GM18508 (cell line): Measurements from ENCODE around the gene FSIP1.
A peak's percentile ranks its signal among the peaks of the same experiment; 100 is the strongest.

Experiments
- ATAC-seq: cut with Tn5 transposase; IDR thresholded peaks from one replicate; pipeline ENCODE4 v1.9.1; 2021; ENCODE audit warnings: moderate number of reproducible peaks; ENCODE audit not compliant: insufficient read depth, unreplicated experiment

The FSIP1 gene

DNA sequence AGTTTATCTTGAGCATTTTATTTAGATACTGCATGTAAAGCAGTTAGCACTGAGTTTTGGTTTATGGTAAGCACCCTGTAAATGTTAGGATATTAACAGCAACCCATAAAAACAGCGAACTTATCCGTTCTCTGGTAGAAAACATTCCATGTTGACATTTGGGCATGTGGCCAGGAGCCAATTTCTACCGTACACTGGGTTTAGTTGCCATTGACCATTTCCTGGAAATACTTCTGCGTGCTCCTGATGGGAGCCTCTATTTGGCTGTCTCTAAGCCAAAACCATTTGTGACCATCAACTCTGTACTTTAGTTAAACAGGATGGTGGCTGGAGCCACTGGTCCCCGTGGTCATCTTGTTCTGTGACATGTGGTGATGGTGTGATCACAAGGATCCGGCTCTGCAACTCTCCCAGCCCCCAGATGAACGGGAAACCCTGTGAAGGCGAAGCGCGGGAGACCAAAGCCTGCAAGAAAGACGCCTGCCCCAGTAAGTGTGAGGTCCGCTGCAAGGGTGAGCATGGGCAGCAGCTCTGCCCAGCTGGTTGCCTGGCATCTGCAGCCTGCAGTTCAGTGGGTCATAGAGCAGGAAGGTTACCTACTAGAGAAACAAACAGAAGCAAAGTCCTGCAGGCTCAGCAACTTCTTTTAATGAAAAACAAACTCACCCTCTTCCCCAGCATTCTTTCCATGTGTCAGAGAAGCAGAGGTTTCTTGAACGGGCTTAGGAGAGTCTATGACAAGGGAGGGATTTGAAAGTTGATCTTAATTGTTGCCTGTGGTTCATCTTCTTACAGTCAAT lies 194.7 kb downstream of the FSIP1 start:
- ATAC-seq: no peak

DNA sequence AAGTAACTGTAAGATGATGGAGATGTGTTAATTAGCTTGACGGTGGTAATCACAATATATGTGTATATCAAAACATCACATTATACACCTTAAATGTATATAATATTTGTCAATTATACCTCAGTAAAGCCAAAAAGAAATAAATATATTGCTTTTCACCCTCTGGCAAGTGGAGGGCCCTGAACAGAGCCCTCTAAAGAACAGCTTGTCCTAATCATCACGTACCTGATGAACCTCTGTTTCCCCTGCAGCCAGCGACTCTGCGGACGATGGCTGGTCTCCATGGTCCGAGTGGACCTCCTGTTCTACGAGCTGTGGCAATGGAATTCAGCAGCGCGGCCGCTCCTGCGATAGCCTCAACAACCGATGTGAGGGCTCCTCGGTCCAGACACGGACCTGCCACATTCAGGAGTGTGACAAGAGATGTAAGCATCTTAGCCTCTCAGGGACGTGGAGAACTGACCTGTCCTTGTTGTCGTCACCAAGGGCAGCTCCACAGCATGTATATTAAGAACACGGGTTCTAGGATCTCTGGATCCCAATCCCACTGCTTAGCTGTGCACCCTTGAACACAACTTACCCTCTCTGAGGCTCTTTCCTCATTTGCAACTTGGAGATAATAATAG lies 195.4 kb downstream of the FSIP1 start:
- no peak for ATAC-seq

DNA sequence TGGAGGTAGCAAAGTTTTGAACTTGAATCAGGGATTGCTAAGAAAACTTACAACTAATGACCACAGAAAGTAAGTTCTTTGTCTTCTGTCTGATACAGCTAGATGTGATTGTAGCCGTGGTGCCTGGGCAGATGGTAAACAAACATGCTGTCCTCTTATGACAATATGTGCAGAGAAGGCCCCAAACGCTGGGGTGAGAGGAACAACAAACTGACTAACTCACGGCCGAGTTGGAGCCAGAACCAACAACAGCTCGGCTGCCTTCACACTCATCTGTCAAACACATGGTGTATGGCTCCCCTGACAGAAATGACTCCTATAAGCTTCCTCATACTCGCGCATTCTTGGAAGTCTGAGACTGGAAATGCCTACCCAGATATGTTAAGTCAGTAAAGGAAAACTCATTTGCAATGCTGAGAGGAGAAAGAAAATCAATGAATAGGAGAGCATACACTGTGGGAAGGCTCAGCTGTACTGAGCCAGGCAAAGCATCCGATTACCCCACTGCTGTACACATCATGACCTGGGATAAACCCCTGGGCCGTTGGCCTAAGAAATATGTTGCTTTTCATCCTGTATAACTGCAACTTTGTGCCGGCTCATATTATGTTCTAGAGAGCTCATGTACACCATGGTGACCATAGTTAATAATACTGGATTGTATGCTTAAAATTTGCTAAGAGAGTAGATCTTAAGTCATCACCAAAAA lies 196.1 kb downstream of the FSIP1 start:
- no peak for ATAC-seq

DNA sequence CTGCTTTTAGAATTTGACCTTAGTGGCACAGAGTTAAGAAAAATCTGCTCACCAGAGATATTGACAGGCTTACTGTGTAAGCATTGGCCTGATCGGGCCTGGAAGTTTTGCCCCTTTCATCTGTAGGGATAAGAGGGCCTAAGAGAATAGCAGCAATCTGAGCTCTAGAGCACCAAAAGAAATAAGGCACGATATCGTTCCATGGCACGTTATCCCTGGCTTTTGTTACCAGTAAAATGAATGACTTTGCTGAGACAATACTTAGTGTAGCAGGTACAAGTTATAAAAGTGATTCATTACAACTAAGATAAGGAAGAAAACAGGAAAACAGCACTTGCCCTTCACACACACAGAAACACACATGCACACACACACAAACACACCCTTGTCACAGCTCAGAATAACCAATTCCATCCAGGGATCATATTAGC lies 196.8 kb downstream of the FSIP1 start:
- ATAC-seq: no peak

DNA sequence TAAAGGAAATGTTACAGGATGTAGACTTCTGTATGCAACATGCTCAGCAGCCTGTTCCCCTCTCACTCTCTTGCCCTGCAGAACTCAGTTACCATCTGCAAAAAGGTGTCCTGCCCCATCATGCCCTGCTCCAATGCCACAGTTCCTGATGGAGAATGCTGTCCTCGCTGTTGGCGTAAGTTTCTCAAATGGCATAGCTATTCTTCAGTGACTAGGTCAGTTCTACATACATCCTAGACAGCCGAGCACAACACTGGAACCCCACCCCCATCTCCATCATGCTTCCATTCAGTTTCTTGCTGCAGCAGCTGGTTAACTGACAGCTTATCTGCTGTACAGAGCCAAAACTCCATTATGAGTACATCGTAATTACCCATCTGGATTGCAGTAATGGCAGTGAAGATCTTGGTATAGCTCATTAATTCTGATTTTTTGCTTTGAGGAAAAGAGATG lies 197.2 kb downstream of the FSIP1 start:
- no peak for ATAC-seq

DNA sequence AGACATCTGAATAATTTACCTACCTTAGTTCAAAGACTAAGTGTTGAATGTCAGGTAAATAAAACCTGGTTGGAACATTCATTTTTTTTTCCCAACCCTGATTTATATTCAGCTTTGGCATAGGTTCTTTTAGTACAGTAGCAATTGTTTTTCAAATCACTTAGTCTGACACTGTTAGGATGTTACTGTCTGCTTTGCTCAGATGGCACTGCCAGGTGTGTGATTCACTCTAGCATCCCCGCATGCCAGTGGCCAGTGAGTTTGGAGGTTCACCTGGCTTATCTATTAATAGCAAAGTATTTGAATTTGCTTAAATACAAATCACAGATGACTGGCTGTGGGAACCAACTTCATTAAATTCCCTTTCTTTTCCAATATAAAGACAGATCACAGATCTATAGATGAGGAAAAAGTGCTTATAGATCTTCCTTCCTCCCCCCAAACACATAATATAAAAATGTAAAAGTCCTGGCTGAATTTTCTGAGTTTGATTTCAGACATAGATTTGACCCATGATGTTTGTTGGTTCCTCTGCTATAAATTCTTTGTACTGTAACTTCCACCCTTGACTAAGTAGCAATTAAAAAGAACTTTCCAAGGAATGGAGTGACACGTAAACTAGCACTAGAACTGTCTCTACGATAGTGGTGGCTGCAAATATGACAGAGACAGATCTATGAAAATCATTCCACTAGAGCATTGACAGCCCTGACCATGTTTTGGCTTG lies 197.8 kb downstream of the FSIP1 start:
- no peak for ATAC-seq

DNA sequence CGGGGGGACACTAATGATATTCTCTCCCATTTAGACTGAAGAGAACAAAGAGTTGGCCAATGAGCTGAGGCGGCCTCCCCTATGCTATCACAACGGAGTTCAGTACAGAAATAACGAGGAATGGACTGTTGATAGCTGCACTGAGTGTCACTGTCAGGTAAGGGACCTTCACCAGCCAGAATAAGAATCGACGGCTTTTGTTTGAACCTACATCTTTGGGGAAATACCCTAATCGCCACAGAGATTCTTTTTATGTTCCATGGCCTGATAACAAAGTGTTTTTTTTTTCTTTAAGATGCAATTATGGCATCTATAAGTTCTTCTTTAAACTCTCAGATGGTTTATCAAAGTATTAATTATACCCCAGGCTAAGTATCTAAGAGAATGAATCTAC lies 198.4 kb downstream of the FSIP1 start:
- ATAC-seq: no peak

DNA sequence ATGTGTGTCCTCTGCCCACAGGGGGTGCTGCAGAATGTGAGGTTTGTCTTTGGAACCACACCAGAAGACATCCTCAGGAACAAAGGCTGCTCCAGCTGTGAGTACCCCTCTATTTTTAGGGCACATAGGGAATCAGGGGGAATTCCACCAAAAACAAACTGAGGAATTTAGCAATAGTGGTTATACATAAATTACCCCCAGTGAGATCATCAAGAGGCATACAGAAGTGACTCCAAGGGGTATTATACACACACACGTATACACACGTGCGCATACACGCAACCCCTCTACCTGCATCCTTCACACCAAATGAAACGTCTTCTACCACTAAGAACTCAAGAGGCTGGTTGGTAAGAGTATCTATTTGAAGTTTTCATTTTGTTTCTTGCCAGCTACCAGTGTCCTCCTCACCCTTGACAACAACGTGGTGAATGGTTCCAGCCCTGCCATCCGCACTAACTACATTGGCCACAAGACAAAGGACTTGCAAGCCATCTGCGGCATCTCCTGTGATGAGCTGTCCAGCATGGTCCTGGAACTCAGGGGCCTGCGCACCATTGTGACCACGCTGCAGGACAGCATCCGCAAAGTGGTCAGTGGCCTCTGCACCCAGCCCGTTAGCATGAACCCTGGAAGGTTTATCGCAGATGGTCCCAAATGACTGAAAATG lies 198.9 kb downstream of the FSIP1 start:
- no peak for ATAC-seq

DNA sequence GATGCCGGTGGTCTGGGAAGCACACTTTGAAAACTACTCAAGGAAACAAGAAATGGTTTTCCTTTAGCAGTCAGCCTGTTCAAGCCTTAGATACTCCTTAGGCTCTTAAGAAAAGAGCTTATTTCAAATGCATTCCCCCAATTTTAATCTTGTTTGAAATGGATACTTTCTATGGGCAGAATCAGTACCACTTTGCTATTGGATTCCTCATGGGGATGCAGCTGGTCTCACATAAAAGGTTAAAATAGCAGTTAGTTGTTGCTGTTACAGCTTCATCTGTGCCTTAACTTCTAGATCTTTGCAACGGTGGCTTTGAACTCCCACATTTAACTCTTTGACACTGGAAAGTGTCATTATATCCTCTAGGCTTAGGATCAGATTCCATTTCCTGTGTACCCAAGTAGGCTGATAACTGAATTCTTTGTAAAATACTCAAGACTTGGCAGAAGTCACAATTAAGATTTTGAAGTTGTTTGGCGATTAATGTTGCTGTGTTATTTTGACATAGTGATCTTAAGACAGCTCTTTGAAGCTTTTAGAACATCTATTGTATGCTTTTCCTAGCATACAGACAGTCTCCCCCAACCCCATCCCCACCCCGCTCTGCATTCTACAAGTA lies 199.6 kb downstream of the FSIP1 start:
- ATAC-seq: no peak

DNA sequence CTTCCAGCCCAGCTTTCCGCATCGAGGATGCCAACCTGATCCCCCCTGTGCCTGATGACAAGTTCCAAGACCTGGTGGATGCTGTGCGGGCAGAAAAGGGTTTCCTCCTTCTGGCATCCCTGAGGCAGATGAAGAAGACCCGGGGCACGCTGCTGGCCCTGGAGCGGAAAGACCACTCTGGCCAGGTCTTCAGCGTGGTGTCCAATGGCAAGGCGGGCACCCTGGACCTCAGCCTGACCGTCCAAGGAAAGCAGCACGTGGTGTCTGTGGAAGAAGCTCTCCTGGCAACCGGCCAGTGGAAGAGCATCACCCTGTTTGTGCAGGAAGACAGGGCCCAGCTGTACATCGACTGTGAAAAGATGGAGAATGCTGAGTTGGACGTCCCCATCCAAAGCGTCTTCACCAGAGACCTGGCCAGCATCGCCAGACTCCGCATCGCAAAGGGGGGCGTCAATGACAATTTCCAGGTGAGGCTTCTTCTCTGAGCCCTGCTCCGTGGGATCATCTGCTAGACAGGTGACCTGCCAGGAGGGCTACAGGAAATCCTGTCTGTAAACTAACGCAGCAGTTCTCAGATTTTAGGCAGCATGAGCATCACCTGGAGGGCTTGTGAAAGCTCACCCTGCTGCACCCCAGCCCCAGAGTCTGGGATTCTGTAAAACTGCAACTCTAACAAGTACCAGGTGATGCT lies 200.2 kb downstream of the FSIP1 start:
- no peak for ATAC-seq

DNA sequence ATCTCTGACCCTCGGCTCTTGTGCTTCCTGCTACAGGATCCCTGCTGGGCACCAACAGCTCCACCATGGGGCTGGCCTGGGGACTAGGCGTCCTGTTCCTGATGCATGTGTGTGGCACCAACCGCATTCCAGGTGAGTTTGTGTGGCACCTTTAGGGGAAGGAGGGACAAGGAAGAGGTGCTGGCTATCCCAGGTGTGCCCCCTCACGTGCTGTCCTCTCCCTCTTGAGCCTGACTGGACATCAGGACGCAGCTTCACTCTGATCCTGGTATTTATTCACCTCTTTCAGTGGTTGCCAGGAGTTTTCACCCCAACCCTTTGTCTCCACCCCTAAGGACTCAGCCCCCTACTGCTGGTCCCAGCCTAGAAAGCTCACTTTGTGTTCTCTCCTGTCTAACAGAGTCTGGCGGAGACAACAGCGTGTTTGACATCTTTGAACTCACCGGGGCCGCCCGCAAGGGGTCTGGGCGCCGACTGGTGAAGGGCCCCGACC lies 200.8 kb downstream of the FSIP1 start:
- ATAC-seq: no peak

DNA sequence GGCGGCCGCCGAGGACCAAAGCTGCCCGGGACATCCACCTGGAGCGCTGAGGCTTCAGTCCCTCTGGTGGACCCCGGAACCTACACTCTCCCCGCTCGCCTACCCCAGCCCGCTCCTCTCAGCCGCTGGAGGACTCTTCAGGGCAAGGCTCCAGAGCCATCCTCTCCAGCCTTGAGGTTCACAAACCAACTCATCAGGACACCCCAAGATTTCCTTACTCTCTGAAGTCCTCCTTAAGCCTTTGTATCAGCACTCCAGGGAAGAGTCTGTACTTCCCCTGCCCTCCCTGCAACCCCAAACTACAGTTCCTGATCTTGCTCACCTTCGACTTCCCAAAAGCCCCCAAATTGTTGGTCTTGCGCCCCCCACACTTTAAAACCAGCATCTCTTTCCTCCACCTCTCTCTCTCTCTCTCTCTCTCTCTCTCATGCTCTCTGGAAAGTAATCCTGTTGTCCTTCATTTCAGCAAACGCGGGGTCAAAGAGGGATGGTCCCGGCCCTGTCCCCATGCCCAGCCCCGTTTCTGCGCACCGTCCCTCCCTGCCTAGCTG lies 201.3 kb downstream of the FSIP1 start:
- no peak for ATAC-seq

DNA sequence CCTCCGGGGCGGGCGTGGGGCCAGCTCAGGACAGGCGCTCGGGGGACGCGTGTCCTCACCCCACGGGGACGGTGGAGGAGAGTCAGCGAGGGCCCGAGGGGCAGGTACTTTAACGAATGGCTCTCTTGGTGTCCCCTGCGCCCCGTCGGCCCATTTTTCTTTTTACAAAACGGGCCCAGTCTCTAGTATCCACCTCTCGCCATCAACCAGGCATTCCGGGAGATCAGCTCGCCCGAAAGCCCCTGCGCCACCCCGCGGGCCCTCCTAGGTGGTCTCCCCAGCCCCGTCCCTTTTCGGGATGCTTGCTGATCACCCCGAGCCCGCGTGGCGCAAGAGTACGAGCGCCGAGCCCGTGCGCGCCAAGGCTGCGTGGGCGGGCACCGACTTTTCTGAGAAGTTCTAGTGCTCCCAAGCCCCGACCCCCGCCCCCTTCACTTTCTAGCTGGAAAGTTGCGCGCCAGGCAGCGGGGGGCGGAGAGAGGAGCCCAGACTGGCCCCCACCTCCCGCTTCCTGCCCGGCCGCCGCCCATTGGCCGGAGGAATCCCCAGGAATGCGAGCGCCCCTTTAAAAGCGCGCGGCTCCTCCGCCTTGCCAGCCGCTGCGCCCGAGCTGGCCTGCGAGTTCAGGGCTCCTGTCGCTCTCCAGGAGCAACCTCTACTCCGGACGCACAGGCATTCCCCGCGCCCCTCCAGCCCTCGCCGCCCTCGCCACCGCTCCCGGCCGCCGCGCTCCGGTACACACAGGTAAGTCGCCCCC lies 202.0 kb downstream of the FSIP1 start, which contains the start of gene THBS1:
Gene THBS1 (plus strand): TSS at position 595 of the 757 bp plus-strand sequence. CDS start 779 bp downstream, outside the sequence.
- ATAC-seq: no peak

DNA sequence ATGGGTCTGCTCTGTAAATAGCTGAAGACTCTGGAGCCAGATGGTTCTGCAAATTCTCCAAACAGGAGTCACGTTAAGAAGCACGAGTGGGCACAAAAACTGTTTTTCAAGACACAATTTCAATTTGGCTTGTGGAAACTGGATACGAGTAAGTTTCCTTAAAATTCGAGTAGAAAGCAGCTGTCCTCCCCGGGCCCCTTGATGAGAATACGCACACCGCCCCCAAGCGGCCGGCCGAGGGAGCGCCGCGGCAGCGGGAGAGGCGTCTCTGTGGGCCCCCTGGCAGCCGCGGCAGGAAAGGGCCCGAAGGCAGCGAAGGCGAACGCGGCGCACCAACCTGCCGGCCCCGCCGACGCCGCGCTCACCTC lies 202.5 kb downstream of the FSIP1 start:
- ATAC-seq: peak; percentile 61

DNA sequence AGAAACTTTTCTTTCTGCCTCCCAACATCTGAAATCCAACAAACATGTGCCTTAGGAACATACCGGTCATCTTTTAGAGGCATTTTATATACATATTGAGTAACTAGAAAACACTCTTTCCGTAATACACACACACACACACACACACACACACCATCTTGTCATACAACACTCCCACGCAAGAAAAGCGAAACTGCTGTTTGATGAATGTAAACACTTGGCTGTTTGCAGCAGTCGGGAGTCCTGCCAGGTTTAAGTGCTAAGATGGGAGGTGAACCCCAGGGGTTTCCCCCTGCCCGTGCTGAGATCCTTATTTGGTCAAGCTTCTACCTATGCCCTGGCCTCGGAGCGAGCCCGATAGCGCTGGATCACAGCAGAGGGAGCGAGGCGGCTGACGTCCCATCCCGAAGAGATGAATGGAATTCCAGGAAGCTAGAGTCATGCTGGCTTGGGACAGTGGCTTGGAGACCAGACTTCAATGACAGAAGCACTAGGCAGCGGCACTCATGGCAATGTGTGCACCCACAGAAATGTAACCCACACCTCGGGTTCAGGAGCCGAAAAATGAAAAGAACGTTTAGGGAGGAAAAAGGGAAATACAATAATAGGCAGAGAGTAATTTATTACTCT lies 203.0 kb downstream of the FSIP1 start:
- ATAC-seq: no peak

DNA sequence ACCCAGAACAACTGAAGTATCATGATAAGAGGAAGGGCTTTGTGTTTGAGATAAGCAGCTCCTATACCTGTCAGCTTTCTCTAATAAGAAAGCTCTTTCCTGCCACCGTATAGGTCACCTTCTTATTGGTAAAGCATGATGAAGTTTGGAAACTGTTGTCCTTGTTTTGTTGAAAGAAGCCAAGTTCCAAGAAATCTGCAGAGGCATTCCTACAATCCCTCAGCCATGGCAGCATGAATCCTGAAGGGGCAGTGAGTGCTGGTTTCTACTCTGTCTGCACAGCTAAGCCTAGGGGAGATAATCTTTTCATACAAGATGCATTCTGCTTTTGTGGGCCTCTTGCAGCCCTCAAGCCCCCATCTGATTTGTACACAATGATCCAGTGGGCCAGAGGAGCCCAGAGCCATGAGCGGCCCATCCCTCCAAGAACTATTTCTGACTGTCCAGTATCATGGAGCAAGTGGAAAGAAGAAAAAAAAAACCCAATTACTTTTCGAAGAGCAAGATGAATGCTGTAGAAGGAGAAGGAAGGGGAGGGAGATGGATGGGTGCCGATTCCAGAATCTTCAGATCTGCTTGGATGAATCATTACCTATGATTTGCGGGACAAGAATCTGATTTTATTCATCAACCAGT lies 203.7 kb downstream of the FSIP1 start:
- no peak for ATAC-seq

DNA sequence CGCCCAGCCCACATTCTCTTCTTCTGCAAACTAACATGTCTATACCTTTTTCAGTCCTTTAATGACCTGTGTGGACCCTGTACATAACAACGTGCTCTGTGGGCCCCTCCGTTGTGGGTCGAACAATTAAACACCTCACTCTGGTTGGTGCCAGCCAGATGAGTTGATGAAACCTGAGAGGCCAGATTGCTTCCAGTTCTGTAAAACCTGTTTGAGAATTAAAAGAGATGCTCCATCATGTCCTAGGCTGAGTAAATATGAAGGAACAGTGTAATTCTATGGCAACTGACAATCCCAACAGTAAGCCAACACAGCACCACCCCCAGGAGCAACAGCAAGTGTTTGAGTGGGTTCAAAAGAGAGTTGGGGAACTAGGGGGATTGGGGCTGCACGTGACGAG lies 207.5 kb downstream of the FSIP1 start:
- ATAC-seq: no peak
